Measurements from ENCODE around the gene PTGER1.

PTGER1 gene

GRCh38 chr19:14497228-14497921 lies 22.2 kb upstream of the PTGER1 start:
- DNase-seq = no peak

- no peak for DNase-seq
These were observed 21.7 kb upstream of the PTGER1 start for GRCh38 chr19:14496834-14497227.

- DNase-seq = peak; percentile 82
These were observed 21.1 kb upstream of the PTGER1 start, which contains the start of gene GIPC1 for GRCh38 chr19:14496029-14496833. GIPC1 (minus strand) TSS chr19:14496127; CDS start chr19:14482976, 13,151 bp downstream.

GRCh38 chr19:14495672-14496028 lies 20.5 kb upstream of the PTGER1 start:
- DNase-seq = no peak

- no peak for DNase-seq
These were observed 19.9 kb upstream of the PTGER1 start for GRCh38 chr19:14494910-14495671.

GRCh38 chr19:14494411-14494810 lies 19.3 kb upstream of the PTGER1 start:
- DNase-seq = no peak

- DNase-seq = no peak
These were observed 17.7 kb upstream of the PTGER1 start for GRCh38 chr19:14492756-14493337.

GRCh38 chr19:14487370-14488125 lies 12.4 kb upstream of the PTGER1 start:
- DNase-seq = no peak

GRCh38 chr19:14482172-14482941 lies 7.2 kb upstream of the PTGER1 start:
- DNase-seq = no peak

GRCh38 chr19:14480700-14481079 lies 5.5 kb upstream of the PTGER1 start:
- DNase-seq = no peak

GRCh38 chr19:14479975-14480699 lies 5.0 kb upstream of the PTGER1 start:
- DNase-seq = no peak

GRCh38 chr19:14479309-14479974 lies 4.3 kb upstream of the PTGER1 start:
- DNase-seq = no peak

GRCh38 chr19:14478113-14478545 lies 3.0 kb upstream of the PTGER1 start:
- no peak for DNase-seq

GRCh38 chr19:14477418-14478112 lies 2.4 kb upstream of the PTGER1 start:
- no peak for DNase-seq

- DNase-seq = no peak
These were observed 1.7 kb upstream of the PTGER1 start for GRCh38 chr19:14476673-14477401.

- DNase-seq = no peak
These were observed 1.1 kb upstream of the PTGER1 start for GRCh38 chr19:14476327-14476672.

- no peak for DNase-seq
These were observed 327 bp downstream of the PTGER1 start for GRCh38 chr19:14474827-14475226.

- DNase-seq = no peak
These were observed 1.1 kb downstream of the PTGER1 start for GRCh38 chr19:14473978-14474578.

All from NCI-H748 treated with DMSO at 0.1 percent for 48 hours (cell line).